GM13976 (cell line): ENCODE data around the gene FXYD6.

ENCODE experiments used
- DNase-seq: peaks from one replicate; pipeline ENCODE4 v3.0.0; 2012; ENCODE audit warnings: low spot score
- CTCF ChIP-seq: IDR thresholded peaks from 2 replicates; pipeline ENCODE4 v1.5.1; 2012; ENCODE audit warnings: borderline replicate concordance, mild to moderate bottlenecking; ENCODE audit not compliant: insufficient read depth; ENCODE audit errors: extremely low read depth, missing control alignments, control extremely low read depth
- in situ Hi-C: fragments of 300-500 bp; cut with MboI; formaldehyde crosslinking; loops from one replicate; pipeline ENCODE4 v1.12.0; 2022; ENCODE audit warnings: low sequenced_read_pairs, mixed read lengths, inconsistent platforms; ENCODE audit not compliant: unreplicated experiment

Gene FXYD6

GRCh38 chr11:117836077-117836960, 40.1 kb downstream of the FXYD6 start:
- no peak for TF ChIP-seq CTCF
- DNase-seq, result no peak
- in situ Hi-C loops, result loop anchor here (10.0 kb wide), 1 partner anchor 218 kb away; no protein-coding TSS in a partner anchor

DNA sequence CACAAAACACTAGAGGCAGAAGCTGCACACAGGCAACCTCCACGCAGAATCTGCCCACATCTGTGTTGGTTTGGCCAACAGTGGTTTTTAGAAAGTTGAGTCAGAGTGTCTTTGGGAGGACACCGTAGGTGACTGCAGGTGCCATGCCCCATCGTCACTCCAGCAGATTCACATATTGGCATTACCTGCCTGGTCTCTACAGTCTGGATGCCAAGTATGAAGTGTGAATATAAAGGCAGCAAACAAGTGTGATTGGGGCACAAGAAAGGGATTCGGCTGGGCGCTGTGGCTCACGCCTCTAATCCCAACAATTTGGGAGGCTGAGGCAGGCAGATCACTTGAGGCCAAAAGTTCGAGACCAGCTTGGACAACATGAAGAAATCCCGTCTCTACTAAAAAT, 40.9 kb downstream of the FXYD6 start:
- no peak for DNase-seq
- in situ Hi-C loops, result loop anchor here (10.0 kb wide), 1 partner anchor 219 kb away; no protein-coding TSS in a partner anchor
- no peak for TF ChIP-seq CTCF

GRCh38 chr11:117834838-117835443, 41.5 kb downstream of the FXYD6 start:
- in situ Hi-C loops, result loop anchor here (10.0 kb wide), 1 partner anchor 220 kb away; no protein-coding TSS in a partner anchor
- TF ChIP-seq CTCF, result no peak
- no peak for DNase-seq

- TF ChIP-seq CTCF, result no peak
- DNase-seq, result no peak
- in situ Hi-C loops, result loop anchor here (10.0 kb wide), 1 partner anchor 221 kb away; no protein-coding TSS in a partner anchor
Measured at GRCh38 chr11:117834068-117834810, 42.2 kb downstream of the FXYD6 start.

GRCh38 chr11:117833401-117833891, 43.0 kb downstream of the FXYD6 start:
- DNase-seq, result no peak
- in situ Hi-C loops, result loop anchor here (10.0 kb wide), 1 partner anchor 221 kb away; no protein-coding TSS in a partner anchor
- TF ChIP-seq CTCF, result no peak

GRCh38 chr11:117832511-117832910, 43.9 kb downstream of the FXYD6 start:
- no peak for DNase-seq
- in situ Hi-C loops, result loop anchor here (10.0 kb wide), 1 partner anchor 222 kb away; no protein-coding TSS in a partner anchor
- TF ChIP-seq CTCF, result no peak
